IMR-90 (cell line): Measurements from ENCODE around the gene CREBBP. TPM values are rescaled to one million over a fixed set of nuclear protein-coding genes. Genes with fewer than 3 reads are reported as not detected.

Experiments used
- ATAC-seq: fragments of 200-7000 bp; cut with Tn5 transposase; 2 replicates; pipeline ENCODE4 v1.9.1; 2020; ENCODE audit warnings: low read depth, mild to moderate bottlenecking, moderate library complexity
- BruUV-seq: library from RNA; stranded (reverse); fragments of 400-500 nt; replicated peaks from 2 replicates; lab custom pipeline; 2021; lab: Mats Ljungman, UMichigan
- CTCF ChIA-PET: fragments of 300-600 bp; formaldehyde crosslinking; extraction: SDS; loops from one replicate; lab custom pipeline; 2021; ENCODE audit warnings: antibody characterized with exemption; lab: Yijun Ruan, JAX
- POLR2A ChIA-PET: fragments of 300-600 bp; sonication (Branson Sonifier 250); formaldehyde crosslinking; loops from one replicate; lab custom pipeline; 2022; ENCODE audit warnings: antibody characterized with exemption; ENCODE audit not compliant: unreplicated experiment; lab: Charles Lee
- DNase-seq: peaks from one replicate; pipeline ENCODE4 v3.0.0; 2013
- H2AFZ ChIP-seq: replicated peaks from 2 replicates; pipeline ENCODE3; 2013; ENCODE audit warnings: low read length, mild to moderate bottlenecking; ENCODE audit not compliant: poor library complexity
- H2AK5ac ChIP-seq: 2 replicates; pipeline ENCODE4 v1.6.1; 2013; ENCODE audit warnings: low read depth, low read length, inconsistent platforms
- H2AK9ac ChIP-seq: replicated peaks from 2 replicates; pipeline ENCODE3; 2013; ENCODE audit warnings: mild to moderate bottlenecking, low read depth, low read length, moderate library complexity; ENCODE audit not compliant: poor library complexity
- H2BK120ac ChIP-seq: 2 replicates; pipeline ENCODE4 v1.6.1; 2013; ENCODE audit warnings: low read depth, low read length, inconsistent platforms
- H2BK15ac ChIP-seq: 3 replicates; pipeline ENCODE4 v1.6.1; 2013; ENCODE audit warnings: low read depth, low read length, inconsistent platforms
- H2BK20ac ChIP-seq: 2 replicates; pipeline ENCODE4 v1.6.1; 2013; ENCODE audit warnings: low read depth, mild to moderate bottlenecking, inconsistent platforms, low read length, moderate library complexity
- H2BK5ac ChIP-seq: 2 replicates; pipeline ENCODE4 v1.6.1; 2013; ENCODE audit warnings: mild to moderate bottlenecking, low read depth, low read length, inconsistent platforms; ENCODE audit not compliant: poor library complexity, severe bottlenecking
- H3K14ac ChIP-seq: replicated peaks from 2 replicates; pipeline ENCODE4 v1.6.1; 2013; ENCODE audit warnings: low read depth, low read length, inconsistent platforms
- H3K18ac ChIP-seq: 2 replicates; pipeline ENCODE4 v1.6.1; 2013; ENCODE audit warnings: low read depth, low read length, control low read depth
- H3K23ac ChIP-seq: 2 replicates; pipeline ENCODE4 v1.6.1; 2013; ENCODE audit warnings: low read depth, low read length, inconsistent platforms
- H3K27ac ChIP-seq: 2 replicates; pipeline ENCODE4 v1.5.1; 2013; ENCODE audit warnings: mild to moderate bottlenecking, control low read depth, low read length; ENCODE audit not compliant: insufficient read depth
- H3K27me3 ChIP-seq: 2 replicates; pipeline ENCODE4 v1.6.1; 2013; ENCODE audit warnings: low read length; ENCODE audit not compliant: control insufficient read depth, insufficient read depth
- H3K36me3 ChIP-seq: 2 replicates; pipeline ENCODE4 v1.6.1; 2013; ENCODE audit warnings: low read length, mixed read lengths; ENCODE audit not compliant: control insufficient read depth, insufficient read depth
- H3K4ac ChIP-seq: 2 replicates; pipeline ENCODE4 v1.6.1; 2013; ENCODE audit warnings: low read depth, low read length, inconsistent platforms
- H3K4me1 ChIP-seq: 2 replicates; pipeline ENCODE4 v1.6.1; 2013; ENCODE audit warnings: low read length, mixed read lengths; ENCODE audit not compliant: control insufficient read depth, insufficient read depth
- H3K4me2 ChIP-seq: 2 replicates; pipeline ENCODE4 v1.6.1; 2013; ENCODE audit warnings: low read depth, mild to moderate bottlenecking, control low read depth, low read length, moderate library complexity
- H3K4me3 ChIP-seq: 2 replicates; pipeline ENCODE4 v1.5.1; 2013; ENCODE audit warnings: low read depth, mild to moderate bottlenecking, control low read depth, low read length, moderate library complexity; ENCODE audit not compliant: insufficient read depth
- H3K56ac ChIP-seq: 2 replicates; pipeline ENCODE4 v1.6.1; 2013; ENCODE audit warnings: low read length, inconsistent platforms; ENCODE audit not compliant: insufficient read depth; ENCODE audit errors: extremely low read depth
- H3K79me1 ChIP-seq, 2 experiments: 2 replicates each; pipeline ENCODE4 v1.6.1; 2013; ENCODE audit warnings: low read length in 2 of 2, inconsistent platforms in 1 of 2, low read depth in 1 of 2
- H3K9ac ChIP-seq: 2 replicates; pipeline ENCODE4 v1.6.1; 2013; ENCODE audit warnings: low read depth, low read length, control low read depth
- H3K9me1 ChIP-seq: 2 replicates; pipeline ENCODE4 v1.6.1; 2013; ENCODE audit warnings: low read length, inconsistent platforms; ENCODE audit not compliant: insufficient read depth
- H3K9me3 ChIP-seq: 2 replicates; pipeline ENCODE4 v1.6.1; 2013; ENCODE audit warnings: low read length; ENCODE audit not compliant: control insufficient read depth, insufficient read depth
- H4K20me1 ChIP-seq: 2 replicates; pipeline ENCODE4 v1.6.1; 2013; ENCODE audit warnings: low read length, inconsistent platforms; ENCODE audit not compliant: insufficient read depth
- H4K5ac ChIP-seq: 2 replicates; pipeline ENCODE4 v1.6.1; 2013; ENCODE audit warnings: mild to moderate bottlenecking, low read depth, low read length, control low read depth
- H4K8ac ChIP-seq, 2 experiments: 2 replicates each; pipeline ENCODE4 v1.6.1; 2013; ENCODE audit warnings: low read depth in 2 of 2, low read length in 2 of 2, control low read depth in 1 of 2, inconsistent platforms in 1 of 2
- H4K91ac ChIP-seq: 2 replicates; pipeline ENCODE4 v1.6.1; 2013; ENCODE audit warnings: low read depth, low read length, inconsistent platforms; ENCODE audit not compliant: insufficient read depth
- BHLHE40 ChIP-seq: fragments of 150-350 bp; IDR thresholded peaks from 2 replicates; pipeline ENCODE4 v1.6.1; 2016; ENCODE audit warnings: mild to moderate bottlenecking, low read depth, low read length
- CEBPB ChIP-seq: IDR thresholded peaks from 2 replicates; pipeline ENCODE4 v1.6.1; 2012; ENCODE audit warnings: low read depth, low read length, improper control_type of control experiment
- MAFK ChIP-seq: IDR thresholded peaks from 2 replicates; pipeline ENCODE4 v1.6.1; 2012; ENCODE audit warnings: low read depth, low read length, improper control_type of control experiment
- WGBS, 2 experiments: methylation state at CpG; one replicate each; pipeline versions ENCODE4 v1.1.5 to v1.1.7; 2013; ENCODE audit warnings: missing lambda C conversion rate in 2 of 2; ENCODE audit not compliant: insufficient read length in 1 of 2; ENCODE audit errors: extremely low coverage in 2 of 2; 5-methylcytosine and 5-hydroxymethylcytosine counted together
- dilution Hi-C: fragments of 300-500 bp; cut with HindIII; formaldehyde crosslinking; loops from one replicate; pipeline ENCODE4 v1.14.3; 2018; ENCODE audit warnings: low sequenced_read_pairs; ENCODE audit not compliant: unreplicated experiment
- in situ Hi-C: fragments of 300-500 bp; cut with MboI; formaldehyde crosslinking; loops from 3 replicates; pipeline ENCODE4 v1.14.3; 2019; ENCODE audit warnings: low sequenced_read_pairs, inconsistent platforms, mixed read lengths
- intact Hi-C: fragments of 100-400 bp; cut with micrococcal nuclease; formaldehyde crosslinking; loops from 2 replicates; pipeline ENCODE4 v1.10.0; 2022
- polyA plus RNA-seq, 3 experiments: library from polyadenylated mRNA; depleted of rRNA; stranded (reverse); fragments of >200 nt; gene quantifications; 2 replicates each; pipeline ENCODE4 v1.2.3, GENCODE V29; 2012; ENCODE audit warnings: low replicate concordance in 1 of 3
- total RNA-seq: library from RNA; depleted of rRNA; stranded (reverse); fragments of >200 nt; gene quantifications from 2 replicates; pipeline ENCODE4 v1.2.3, GENCODE V29; 2012
- TF ChIP-seq, protein P1 (sequence below): fragments of 150-350 bp; IDR thresholded peaks from 2 replicates; pipeline ENCODE4 v1.6.1; 2016; ENCODE audit warnings: low read depth, mild to moderate bottlenecking, low read length, moderate library complexity, borderline replicate concordance

CREBBP gene
- total and polyA plus RNA-seq, 2 of the 4 experiments (the other 2 are of a cell fraction), result 7.3 to 12.5 TPM

DNA sequence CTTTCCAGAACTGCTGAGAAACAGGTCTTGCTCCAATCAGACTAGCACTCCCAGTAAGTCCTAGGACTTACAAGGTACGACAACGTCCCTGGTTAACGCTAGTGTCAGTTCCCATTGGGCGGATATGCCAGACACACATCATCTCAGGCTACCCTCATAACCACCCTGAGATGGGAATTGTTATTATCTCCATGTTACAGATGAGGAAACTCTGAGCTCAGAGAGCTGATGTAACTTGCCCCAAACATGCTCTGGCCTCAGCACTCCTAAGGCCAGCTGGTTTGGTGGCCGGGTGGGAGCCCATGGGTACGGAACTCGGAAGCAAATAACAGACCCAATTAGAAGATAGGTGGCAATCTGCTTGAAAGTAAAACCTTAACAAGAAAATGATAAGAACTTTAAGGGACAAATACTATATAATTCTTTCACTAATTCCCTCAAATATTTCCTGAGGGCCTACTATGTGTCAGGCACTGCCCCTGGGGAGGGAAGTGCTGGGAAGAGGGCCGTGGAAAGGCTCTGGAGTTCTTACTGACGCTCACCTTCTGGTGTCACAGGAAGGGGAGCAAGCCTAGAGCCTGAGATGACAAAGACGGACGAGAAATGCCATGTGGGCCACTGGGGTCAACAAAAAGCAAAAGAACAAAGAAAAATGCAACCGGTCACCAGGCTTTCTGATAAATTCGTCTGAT lies 6.9 kb downstream of the CREBBP start:
- POLR2A ChIA-PET, result no interaction called here
- H3K9me3 ChIP-seq, result no peaks in the 10 kb centered on the region
- peak overlapping the region; percentile 80; the same call in 1 of the 2 replicates for H3K23ac ChIP-seq
- no peak overlapping the region for H2BK5ac ChIP-seq
- peaks cover 100% of the 10 kb centered on the region for H4K20me1 ChIP-seq
- intact Hi-C loops, result loop anchor here (5.0 kb wide), 1 partner anchor 46 kb away; no protein-coding TSS in a partner anchor
- peak overlapping the region; percentile 2; the same call in 1 of the 2 replicates for H3K4me2 ChIP-seq
- H2BK20ac ChIP-seq, result no peak overlapping the region
- TF ChIP-seq MAFK, result no peak
- TF ChIP-seq BHLHE40, result no peak
- peak; percentile 6; the same call in 1 of the 2 replicates for TF ChIP-seq CEBPB
- TF ChIP-seq, protein P1, sequence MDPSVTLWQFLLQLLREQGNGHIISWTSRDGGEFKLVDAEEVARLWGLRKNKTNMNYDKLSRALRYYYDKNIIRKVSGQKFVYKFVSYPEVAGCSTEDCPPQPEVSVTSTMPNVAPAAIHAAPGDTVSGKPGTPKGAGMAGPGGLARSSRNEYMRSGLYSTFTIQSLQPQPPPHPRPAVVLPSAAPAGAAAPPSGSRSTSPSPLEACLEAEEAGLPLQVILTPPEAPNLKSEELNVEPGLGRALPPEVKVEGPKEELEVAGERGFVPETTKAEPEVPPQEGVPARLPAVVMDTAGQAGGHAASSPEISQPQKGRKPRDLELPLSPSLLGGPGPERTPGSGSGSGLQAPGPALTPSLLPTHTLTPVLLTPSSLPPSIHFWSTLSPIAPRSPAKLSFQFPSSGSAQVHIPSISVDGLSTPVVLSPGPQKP, result no peak
- WGBS, 2 experiments, result 90% methylated on average over 2 of the region's 13 CpGs; no CpG with 5 or more reads in 1 of the 2 experiments
- H4K91ac ChIP-seq, result no peak overlapping the region
- no peaks in the 10 kb centered on the region for H3K27me3 ChIP-seq
- no TSS peak for BruUV-seq
- H3K4me3 ChIP-seq, result no peak overlapping the region
- peaks cover 12 to 91% of the 10 kb centered on the region in 2 experiments for H3K79me1 ChIP-seq
- no peak overlapping the region for H2AK9ac ChIP-seq
- no peak overlapping the region for H2BK15ac ChIP-seq
- CTCF ChIA-PET, result interaction anchor here (1.4 kb wide), 1 partner anchor 10 kb away, joined by 3 read pairs; no protein-coding TSS in a partner anchor
- in situ Hi-C loops, result no loop called here
- dilution Hi-C loops, result no loop called here
- no peak overlapping the region for H2AFZ ChIP-seq
- peaks cover 40% of the 10 kb centered on the region for H3K4me1 ChIP-seq
- H3K27ac ChIP-seq, result no peak overlapping the region
- no peaks in the 10 kb centered on the region; the same call in 1 of the 2 replicates for H3K36me3 ChIP-seq
- peak; percentile 28 for DNase-seq
- H3K14ac ChIP-seq, result peak overlapping the region; percentile 16; the same call in 1 of the 2 replicates
- no peak overlapping the region for H3K9ac ChIP-seq
- no peak overlapping the region for H4K8ac ChIP-seq
- H3K56ac ChIP-seq, result no peak overlapping the region
- H3K18ac ChIP-seq, result no peak overlapping the region
- no peak overlapping the region; the same call in 1 of the 2 replicates for H3K4ac ChIP-seq
- no peak overlapping the region for H2BK120ac ChIP-seq
- no peak overlapping the region for H4K5ac ChIP-seq
- H2AK5ac ChIP-seq, result peak overlapping the region; percentile 86; the same call in 1 of the 2 replicates
- H3K9me1 ChIP-seq, result peaks cover 59% of the 10 kb centered on the region
- no peak for ATAC-seq
